IPS-NIHi7 (cell line): ENCODE data around the gene ZNF837.

Source experiments
- DNase-seq: peaks from one replicate; pipeline ENCODE4 v3.0.0; 2012; ENCODE audit warnings: mixed read lengths; ENCODE audit errors: extremely low spot score

Gene ZNF837

GRCh38 chr19:58372311-58373133, 8.3 kb downstream of the ZNF837 start:
- no peak for DNase-seq

GRCh38 chr19:58368561-58369360, 12.1 kb downstream of the ZNF837 start:
- no peak for DNase-seq

DNA sequence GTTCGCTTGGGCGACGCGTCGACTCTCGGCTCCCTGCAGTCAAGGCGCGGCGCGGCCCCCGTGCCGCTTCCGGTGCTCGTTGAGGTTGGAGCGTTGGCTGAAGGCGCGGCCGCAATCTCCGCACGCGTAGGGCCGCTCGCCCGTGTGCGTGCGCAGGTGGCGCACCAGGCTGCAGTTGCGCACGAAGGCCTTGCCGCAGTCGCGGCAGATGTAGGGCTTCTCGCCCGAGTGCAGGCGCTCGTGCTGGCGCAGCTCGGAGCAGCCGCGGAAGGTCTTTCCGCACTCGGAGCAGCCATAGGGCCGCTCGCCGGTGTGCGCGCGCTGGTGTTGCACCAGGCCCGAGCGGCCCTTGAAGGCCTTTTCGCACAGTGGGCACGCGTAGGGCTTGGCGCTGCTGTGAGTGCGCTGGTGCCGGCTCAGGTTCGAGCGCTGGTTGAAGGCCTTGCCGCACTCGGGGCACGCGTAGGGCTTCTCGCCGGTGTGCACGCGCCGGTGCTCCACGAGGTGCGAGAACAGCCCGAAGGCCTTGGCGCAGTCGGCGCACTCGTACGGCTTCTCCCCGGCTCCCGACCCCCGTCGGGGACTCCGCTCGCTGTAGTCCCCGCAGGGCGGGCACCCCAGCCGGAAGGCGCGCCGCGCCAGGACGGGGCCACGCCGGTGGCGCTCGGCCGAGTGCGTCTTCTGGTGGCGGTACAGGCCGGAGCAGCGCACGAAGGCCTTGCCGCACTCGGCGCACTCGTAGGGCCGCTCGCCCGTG, 13.0 kb downstream of the ZNF837 start:
- DNase-seq: no peak

GRCh38 chr19:58366585-58367430, 14.0 kb downstream of the ZNF837 start:
- no peak for DNase-seq

DNA sequence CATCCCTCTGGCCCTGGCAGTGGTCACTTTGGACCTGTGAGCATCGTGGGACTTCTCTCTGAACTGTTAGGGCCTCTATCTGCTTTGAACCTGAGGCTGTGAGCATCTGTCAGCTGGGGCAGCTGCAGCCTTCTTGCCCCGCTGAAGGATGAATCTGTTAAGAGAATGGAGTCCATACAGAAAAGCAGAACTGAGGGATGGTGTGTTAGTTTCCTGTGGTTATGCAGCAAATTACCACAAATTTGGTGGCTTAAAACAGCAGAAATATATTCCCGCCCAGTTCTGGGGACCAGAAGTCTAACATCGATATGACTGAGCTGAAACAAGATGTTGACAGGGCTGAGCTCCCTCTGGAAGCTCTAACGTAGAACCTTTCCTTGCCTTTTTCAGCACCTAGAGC, 16.7 kb downstream of the ZNF837 start:
- DNase-seq: no peak

DNA sequence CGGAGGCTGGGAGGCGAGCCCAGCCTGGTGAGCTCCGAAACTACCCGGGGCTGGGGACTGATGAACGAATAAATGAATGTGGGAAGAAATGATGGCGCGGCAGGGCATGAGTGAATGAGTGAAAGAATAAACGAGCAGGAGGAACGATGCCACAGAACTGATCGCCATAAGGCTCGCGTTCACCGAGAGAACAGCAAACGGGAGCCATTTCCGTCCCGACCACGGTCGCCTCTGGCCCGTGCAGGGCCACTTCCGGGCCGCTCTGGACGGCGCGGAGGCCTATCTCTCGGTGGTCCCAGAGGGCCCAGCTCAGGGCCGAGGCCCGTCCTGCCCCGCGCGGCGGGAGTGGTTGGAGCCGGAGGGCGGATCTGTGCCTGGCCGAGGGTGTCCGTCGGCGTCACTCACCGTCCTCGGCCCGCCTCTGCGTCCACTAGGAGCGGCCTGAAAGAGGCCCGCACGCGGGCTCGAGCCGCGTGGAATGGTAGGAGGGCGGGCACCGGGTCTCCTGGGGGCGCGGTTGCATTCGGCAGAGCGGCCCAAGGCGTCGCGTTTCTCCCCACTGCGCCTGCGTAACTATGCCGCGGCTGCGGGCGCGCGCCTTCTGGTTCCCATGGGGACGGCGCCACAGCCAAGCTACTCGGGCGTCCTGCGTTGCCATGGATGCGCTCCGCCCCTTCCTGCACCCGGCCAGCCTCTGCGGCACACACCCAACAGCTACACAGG, 18.4 kb downstream of the ZNF837 start, which contains the start of gene ZNF497:
TSS of gene ZNF497 (minus strand) at position 480 of the 723 bp plus-strand sequence. CDS start 5,116 bp downstream, outside the sequence.
- peak; percentile 100 for DNase-seq

DNA sequence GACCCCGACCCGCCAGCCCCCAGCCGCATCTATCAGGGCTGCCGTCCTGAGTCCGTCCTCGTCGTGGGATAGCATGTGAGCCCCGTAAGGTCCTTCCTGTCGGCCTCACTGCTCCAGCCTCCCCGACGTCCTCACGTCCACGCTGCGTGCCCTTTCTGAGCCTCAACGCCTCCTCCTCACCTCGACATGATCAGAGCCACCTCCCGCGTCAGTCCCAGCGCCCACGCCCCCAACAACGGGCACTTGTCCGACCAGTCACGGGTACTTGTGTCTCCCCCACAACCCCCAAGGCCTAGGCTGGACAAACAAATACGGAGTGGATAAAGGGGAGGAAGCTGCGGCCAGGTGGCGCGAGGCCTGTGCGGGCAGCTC, 18.9 kb downstream of the ZNF837 start:
- DNase-seq: peak; percentile 56

DNA sequence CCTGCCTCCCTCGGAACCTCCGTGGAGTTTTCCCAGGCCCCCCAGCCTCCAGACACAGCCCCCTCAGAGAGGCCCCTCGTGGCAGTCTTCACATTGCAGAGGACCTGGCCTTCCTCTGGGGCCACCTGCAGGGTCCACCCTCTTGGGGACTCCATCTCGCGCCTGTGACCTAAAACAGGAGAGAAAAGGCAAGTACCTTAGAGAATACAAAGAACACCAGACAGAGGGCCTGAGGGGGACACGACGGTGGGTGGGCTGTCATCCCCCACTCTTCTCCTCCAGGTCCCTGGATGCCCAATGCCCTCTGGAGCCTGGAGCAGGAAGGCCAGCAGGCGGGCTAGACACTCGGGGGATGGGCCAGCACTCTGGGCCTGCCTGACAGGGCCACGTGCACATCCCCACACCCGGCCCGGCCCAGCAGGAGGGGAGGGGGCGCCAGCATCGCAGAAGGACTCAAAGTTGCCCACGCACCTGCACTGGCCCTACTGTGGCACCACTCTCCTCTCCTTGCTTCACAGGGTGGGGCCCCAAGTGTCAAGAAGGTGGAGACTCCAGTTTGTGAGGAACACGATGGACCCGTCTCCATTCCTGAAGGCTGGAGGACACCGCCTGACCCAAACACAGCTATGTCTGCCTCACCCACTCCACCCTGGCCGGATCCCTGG, 23.2 kb downstream of the ZNF837 start:
- no peak for DNase-seq

DNA sequence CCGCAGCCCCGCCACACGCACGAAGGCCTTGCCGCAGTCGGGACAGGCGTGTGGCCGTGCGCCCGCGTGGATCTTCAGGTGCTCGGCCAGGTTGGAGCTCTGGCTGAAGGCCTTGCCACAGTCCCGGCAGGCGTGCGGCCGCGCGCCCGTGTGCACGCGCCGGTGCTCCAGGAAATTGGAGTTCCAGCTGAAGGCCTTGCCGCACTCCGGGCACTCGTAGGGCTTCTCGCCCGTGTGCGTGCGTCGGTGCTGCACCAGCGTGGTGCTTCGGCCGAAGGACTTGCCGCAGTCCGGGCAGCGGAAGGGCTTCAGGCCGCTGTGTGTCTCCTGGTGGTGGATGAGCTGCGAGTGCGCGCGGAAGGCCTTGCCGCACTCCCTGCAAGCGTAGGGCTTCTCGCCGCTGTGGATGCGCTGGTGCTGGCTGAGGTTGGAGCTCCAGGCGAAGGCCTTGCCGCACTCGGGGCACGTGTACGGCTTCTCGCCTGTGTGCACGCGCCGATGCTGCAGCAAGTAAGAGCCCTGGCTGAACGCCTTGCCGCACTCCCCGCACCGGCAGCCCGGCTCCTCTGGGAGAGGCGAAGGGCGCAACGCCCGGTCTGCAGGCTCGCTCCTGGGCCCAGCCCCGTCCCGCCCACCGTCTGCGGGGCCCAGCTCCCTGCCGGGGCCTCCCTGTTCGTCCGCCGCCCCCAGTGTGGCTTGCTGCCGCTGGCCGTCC, 23.9 kb downstream of the ZNF837 start:
- no peak for DNase-seq

DNA sequence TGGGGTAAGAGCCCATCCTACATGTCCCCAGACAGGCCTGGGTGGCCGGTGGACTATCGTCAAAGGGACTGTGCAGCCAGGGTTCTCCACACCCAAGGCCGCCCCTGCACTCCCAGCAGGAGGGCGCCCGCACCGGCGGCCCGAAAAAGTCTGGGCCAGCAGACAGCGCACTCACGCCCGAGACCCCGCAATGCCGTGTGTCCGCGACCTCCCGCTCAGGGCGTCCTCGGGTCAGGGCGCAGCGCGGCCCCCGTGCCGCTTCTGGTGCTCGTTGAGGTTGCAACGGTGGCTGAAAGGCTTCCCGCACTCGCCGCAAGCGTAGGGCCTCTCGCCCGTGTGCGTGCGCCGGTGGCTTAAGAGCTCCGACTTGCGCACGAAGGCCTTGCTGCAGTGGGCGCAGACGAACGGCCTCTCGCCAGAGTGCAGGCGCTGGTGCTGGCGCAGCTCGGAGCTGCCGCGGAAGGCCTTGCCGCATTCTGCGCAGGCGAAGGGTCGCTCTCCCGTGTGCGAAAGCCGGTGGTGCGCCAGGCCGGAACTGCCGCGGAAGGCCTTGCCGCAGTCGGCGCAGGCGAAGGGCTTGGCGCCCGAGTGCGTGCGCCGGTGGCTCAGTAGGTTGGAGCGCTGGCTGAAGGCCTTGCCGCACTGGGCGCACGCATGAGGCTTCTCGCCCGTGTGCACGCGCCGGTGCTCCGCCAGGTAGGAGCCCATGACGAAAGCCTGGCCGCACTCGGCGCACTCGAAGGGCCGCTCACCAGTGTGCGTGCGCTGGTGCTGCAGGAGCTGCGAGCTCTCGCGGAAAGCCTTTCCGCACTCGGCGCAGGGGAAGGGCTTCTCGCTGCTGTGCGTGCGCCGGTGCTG, 24.7 kb downstream of the ZNF837 start:
- DNase-seq: no peak

DNA sequence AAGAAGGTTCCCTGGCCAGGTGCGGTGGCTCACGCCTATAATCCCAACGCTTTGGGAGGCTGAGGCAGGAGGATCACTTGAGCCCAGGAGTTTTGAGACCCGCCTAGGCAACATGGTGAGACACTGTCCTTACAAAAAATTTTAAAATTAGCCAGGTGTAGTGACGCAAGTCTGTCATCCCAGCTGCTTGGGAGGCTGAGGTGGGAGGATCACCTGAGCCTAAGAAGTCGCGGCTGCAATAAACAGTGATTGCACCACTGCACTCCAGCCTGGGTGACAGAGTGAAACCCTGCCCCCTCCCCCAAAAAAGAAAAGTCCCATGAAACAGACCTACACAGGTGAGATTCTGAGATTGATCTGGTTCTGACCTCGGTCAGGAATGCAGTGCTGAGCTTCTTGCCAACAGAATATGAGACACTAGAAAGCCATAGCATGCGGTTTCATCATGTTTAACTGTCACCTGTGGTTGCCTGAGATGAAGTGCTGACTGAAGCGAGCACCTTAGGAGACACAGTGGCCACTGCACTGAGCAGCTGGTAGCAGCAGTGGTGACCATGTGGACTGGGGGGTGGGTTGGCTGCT, 25.5 kb downstream of the ZNF837 start:
- DNase-seq: no peak

- DNase-seq: no peak
These were observed 26.3 kb downstream of the ZNF837 start for GRCh38 chr19:58354478-58355030.

DNA sequence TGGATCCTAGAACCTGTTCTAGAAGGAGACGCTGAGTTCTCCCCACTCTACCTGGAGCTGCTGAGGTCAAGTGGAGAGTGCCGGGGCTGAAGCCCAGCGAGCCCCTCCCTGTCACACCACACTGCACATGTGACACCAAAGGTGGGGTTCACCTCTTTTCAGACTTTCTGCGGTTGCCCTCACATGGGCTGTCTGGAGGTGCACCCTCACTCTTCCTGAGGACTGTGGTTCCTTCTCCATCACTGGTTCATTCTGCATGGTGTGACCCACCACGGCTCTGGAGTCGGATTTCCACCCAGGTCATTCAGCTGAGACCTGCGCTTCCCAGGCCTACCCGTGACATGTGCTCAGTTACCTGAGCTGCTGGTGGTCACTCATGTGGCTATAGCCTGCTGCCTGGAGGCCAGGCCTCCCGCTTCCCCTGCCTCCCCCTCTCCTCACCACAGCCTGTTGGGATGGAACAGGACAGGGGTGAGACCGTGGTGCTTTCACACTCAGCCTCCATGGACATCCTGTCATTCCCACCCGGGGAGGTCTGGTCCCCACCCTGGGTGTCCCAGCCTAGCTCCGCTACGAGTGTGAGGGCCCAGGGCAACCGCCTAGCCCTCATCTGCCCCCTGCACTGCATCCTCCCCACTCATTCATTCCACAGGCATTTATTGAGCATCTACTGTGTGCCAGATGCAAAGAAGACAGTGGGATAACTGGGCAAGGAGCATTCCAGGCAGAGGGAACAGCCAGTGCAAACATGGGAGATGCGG, 26.9 kb downstream of the ZNF837 start:
- no peak for DNase-seq

DNA sequence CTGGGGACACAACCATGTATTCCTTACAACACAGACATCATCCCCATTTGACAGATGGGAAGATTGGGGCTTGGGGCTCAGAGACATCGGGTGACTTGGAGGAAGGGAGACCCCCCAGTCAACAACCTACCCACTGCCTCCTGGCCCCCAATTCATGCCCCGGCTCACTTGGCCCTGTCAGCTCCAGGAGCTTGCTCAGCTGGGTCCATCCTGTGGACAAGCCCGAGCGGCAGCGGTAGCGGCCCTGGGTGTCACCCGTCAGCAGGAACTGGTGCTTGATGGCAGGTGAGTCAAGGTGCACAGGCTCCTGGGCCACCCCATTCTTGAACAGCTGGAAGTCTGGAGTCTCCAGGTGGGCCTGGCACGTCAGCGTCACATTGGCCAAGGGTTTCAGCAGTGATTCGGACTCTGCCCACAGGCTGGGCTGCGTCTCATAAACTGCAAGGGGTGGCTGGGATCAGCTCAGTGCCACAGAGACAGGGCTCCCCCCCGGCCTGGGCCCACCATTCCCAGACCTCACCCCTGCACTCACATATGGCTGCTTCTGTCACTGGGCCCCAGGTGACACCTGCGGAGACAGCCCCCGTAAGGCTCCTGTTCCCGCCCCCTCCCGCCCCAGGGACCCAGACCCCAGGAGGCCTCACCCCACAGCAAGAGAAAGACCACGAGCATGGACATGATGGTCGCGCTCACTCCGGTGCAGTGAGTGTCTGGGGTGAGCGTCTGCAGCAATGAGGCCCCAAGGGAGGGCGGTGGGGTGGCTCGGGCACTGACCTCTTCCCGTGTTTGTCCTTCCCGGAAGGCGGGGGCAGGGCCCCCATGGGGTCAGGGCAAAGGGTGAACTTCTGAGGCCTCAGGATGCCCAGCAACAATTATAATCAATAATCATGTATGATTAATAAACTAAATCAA, 27.8 kb downstream of the ZNF837 start, which contains the start of gene A1BG:
TSS of gene A1BG (minus strand) at position 733 of the 912 bp plus-strand sequence. CDS start at position 678, 55 bp downstream.
- DNase-seq: no peak

DNA sequence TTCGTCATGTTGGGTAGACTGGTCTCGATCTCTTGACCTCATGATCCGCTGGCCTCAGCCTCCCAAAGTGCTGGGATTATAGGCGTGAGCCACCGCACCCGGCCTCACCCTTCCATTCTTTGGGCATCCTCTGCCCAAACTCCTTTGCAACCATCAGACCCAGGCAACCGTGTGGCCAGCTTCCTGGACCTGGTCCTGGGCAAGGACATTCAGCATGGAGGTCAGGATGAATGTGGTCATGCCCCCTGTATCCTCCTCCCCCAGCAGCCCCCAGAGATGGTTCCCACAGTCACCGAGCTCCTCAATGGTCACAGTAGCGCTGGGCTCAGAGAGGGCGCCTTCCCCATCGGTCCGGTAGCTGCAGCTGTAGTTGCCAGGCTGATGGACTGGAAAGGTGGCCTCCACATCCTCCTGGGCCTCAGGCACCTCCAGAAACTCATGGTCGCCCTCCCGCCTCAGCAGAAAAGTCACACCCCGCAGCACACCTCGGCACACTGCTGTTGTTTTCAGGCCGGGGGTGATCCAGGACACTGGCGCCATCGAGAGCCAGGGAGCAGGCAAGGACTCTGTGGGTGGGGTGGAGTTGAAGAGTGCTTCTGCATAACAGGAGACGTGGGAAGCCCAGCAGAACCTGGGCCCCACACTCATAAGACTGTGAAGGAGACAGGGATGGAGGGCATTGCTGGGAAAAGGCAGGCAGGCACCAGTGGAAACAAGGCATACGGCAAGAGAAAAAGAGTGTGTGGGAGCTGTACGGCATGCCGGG, 28.7 kb downstream of the ZNF837 start:
- no peak for DNase-seq
